ENCODE data around the gene TMEM91.
"Not testable (repeated sequence)": the region's sequence is repeated elsewhere in the genome, so short reads cannot be mapped to it uniquely, and the experiment has no call there.

TMEM91 gene

DNA sequence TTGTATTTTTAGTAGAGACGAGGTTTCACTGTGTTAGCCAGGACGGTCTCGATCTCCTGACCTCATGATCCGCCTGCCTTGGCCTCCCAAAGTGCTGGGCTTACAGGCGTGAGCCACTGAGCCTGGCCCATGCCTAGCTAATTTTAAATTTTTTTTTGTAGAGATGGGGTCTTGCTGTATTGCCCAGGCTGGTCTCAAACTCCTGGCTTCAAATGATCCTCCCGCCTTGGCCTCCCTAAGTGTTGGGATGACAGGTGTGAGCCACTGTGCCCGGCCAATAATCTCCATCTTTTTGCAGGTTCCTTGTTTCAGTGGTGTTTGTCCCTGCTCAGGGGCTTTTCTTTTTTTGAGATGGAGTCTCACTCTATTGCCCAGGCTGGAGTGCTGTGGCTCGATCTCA is 5.2 kb downstream of the TMEM91 start:
- not testable (repeated sequence) for FAIRE-seq

DNA sequence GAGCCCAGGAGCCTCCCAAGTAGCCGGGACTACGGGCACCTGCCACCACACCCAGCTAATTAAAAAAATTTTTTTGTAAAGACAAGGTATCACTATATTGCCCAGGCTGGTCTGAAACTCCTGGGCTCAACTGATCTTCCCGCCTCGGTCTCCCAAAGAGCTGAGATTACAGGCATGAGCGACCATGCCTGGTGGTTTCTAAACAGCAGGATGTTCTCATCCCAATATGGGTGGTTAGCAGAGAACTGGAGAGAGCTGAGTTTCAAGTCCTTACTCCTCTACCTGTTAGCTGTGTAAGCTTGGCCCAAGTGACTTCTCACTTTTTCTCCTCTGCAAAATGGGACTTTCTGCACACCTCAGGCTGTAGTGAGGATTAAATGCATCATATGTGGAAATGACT is 8.0 kb downstream of the TMEM91 start:
- FAIRE-seq = no peak

DNA sequence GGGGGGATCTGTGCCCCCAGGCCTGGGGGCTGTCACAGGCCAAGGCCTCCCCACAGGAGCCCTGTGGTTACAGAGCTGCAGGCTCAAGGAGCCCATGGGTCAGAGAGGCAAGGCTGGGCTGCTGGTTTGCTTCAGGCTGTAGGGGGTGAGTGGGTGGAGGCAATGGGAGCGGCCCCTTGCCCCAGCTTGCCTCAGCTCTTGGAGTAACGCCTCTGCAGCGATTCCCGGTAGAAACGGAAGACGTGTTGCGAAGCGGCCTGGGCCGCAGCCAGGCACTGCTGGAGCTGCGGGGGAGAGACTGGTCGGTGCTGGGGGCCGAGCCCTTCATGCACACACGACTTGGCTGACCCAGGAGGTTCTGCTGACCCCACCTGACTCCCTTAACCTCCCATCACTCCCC is 10.1 kb downstream of the TMEM91 start:
- FAIRE-seq = no peak

DNA sequence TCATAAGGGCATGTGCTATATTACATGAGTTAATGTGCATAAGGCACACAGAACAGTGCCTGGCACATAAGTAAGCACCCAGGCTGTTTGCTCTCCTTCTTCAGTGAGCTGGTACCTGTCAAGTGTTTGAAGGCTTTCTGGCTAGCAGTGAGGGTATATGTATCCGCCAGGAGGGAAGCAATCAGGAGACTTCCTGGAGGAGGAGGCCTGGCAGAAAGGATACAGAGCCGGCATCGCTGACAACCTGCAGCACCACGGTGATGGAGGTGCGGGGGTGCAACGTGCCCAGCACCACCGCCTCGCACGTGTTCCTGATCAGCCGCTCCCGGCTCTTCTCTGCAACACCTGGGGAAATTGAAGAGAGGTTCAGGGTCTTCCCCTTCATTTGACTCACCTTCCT is 15.3 kb downstream of the TMEM91 start:
- no peak for FAIRE-seq

DNA sequence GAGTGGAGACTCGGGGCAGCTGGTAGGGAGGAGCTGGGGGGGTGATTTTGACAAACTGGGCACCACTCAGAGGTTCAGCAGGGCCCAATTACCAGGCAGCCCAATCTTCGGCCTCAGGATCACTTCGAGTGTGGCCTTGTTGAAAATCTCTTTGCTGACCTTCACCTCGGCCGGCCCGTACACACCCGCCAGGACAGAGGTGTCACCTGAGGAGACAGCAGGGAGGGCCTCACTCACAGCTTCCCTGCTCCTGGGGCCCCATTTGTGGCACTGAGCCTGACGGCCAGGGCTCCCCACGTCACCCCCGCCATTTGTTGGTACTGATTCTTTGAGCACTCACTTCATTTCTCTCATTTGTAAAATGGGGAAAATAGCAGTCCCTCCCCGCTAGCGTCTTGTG is 16.4 kb downstream of the TMEM91 start:
- no peak for FAIRE-seq

DNA sequence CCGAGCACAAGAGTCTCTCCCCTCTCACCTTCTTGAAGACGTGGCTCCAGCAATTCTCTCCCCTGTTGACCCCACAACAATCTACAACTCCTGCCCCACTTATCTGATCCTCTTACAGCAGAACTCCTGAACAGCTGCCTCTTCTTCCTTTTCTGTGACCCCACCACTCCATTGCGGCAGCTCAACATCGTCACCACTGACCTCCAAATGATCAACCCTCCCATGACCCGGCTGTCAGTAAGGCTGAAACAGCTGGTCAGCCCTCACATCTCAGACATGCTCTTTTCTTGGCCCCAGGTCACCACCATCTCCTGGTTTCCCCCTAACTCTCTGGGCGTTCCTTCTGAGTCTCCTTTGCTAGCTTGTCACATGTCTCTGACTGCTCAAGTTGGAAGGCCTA is 19.0 kb downstream of the TMEM91 start:
- no peak for FAIRE-seq

DNA sequence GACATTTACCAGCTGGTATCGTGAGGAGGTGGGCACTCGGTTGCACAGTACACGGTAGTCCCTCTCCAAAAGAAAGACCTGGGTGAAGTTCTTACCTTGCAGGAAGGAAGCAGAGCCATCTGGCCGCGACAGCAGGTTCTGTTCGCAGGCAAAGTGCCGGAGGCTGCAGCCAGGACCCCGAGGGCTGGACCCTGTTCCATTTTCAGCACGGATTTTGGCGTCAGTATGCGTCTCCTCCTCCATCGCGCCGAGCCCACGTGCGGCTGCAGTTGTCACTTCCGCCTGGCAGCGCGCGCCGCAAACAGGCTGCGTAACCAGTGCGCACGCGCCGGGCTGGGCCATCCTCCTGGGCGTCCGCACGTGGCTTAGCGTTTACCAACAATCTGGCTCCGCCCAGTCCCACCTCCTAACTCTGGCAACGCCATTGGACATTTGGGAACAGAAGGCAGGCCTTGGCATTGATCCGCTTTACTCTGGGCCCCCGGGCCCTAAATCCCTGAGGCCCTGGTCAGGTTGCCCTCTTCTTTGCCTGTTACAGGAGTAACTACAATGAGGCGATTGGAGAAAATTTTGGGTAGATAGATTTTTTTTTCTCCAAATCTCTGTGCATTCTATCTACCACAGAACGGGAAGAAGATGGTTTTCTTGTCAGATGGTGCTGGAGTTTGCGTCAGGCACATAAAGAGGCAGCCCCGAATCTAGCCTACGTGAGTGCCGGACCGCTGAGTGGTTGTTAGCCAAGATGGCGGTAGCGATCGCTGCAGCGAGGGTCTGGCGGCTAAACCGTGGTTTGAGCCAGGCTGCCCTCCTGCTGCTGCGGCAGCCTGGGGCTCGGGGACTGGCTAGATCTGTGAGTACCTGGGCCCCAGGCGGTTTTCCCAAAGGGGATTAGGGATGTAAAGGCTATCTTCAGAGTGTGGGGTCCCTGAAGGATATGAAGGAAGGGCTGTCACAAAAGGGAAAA is 21.0 kb downstream of the TMEM91 start, which contains the start of the genes BCKDHA and EXOSC5:
TSS of gene BCKDHA (plus strand) at position 733 of the 964 bp plus-strand sequence. CDS start at position 743, 10 bp downstream.
TSS of gene EXOSC5 (minus strand) at position 274 of the 964 bp plus-strand sequence. CDS start at position 243, 31 bp downstream.
- peak; percentile 74 for FAIRE-seq

DNA sequence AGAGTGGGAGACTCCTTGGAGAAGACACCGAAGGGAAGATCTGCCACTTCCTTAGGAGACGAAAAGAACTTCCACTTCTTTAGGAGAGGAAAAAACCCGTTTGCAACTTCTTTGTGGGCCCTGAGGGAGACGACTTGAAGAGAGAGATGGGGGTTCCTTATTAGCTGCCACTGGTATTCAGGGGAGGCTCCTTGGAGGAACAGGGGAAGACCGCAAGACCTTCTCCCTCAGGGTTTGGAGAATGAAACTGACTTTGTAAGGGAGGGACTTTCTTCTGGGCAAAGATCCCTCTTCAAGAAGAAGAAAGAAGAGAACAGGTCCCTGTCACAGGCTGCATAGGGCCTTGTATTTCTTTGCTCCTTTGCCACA is 21.7 kb downstream of the TMEM91 start:
- FAIRE-seq = no peak

DNA sequence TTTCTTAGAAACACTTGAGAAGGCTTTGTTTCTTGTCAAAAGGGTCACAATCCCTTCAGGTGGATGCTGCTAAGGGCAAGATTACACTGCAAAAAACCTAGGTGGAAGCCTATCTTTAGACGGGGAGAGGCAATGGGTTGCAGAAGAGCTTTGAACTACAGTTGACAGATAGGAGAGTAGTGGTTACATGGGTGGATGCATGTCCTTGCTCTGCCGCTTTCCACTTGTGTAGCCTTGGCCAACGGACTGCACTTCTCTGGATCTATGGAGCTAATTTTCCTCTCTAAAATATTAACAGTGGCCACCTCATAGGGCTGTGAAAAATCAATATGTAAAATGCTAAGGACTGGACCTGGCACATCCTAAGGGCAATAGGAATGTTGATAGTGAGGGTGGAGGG is 22.3 kb downstream of the TMEM91 start:
- no peak for FAIRE-seq

DNA sequence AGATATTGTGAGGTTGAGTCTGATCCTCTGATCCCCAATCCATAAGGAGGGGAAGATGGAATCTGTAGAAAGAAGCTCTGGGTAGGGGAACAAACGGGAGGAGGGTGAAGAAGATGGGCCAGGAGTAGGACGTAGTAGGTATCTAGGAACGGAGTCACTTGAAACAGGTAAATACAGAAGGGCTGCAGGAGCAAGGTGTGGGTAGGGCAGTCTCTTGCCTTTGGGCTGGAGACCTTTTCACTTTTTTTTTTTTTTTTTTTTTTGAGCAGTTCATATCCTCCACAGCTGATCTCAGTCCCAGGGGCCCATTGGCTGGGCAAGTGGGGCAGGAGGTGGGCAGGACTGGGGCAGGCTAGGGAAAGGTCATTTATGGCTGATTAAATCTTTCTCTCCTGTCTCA is 22.8 kb downstream of the TMEM91 start:
- FAIRE-seq = no peak

DNA sequence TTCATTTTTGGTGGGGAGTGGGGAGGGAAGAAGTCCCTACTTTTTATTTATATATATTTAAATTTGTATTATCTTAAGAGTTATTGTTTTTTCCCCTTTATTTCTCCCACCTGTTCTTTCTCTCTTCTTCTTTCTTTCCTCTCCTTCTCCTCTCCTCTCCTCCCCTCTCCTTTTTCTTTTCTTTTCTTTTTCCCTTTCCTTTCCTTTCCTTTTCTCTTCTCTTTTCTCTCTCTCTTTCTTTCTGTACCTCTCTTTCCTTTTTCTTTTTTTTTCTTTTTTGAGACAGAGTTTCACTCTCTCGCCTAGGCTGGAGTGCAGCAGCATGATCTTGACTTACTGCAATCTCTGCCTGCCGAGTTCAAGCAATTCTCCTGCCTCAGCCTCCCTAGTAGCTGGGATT is 23.2 kb downstream of the TMEM91 start:
- no peak for FAIRE-seq

DNA sequence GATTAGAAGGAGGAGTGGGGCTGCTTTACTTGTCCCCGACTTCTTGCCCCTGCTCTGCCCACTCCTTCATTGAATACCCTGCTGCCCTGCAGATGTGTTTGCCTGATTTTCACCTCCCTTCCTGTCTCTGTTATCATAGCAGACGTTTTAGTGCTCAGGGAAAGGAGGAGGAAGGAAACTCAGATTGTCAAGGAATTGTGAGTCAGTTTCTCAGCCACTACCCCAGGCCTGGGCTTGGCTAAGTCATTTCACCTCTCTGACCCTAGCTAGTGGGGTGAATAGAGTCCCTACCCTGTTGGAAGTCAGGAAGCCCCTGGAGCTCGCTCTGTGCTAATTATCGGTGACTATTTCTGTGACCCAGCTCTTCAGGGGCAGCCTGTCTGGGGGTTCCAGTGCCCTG is 25.1 kb downstream of the TMEM91 start:
- no peak for FAIRE-seq

DNA sequence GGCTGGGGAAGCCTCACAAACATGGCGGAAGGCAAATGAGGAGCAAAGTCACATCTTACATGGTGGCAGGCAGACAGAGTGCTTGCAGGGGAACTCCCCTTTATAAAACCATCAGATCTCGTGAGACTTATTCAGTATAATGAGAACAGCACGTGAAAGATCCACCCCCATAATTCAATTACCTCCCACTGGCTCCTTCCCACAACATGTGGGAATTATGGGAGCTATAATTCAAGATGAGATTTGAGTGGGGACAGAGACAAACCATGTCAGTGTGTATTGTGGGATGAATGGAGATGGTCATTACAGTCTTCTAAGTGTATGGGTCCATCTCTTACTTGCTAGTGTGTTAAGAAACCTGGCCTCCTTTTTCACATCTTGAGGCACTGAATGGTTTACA is 25.7 kb downstream of the TMEM91 start:
- FAIRE-seq = no peak

DNA sequence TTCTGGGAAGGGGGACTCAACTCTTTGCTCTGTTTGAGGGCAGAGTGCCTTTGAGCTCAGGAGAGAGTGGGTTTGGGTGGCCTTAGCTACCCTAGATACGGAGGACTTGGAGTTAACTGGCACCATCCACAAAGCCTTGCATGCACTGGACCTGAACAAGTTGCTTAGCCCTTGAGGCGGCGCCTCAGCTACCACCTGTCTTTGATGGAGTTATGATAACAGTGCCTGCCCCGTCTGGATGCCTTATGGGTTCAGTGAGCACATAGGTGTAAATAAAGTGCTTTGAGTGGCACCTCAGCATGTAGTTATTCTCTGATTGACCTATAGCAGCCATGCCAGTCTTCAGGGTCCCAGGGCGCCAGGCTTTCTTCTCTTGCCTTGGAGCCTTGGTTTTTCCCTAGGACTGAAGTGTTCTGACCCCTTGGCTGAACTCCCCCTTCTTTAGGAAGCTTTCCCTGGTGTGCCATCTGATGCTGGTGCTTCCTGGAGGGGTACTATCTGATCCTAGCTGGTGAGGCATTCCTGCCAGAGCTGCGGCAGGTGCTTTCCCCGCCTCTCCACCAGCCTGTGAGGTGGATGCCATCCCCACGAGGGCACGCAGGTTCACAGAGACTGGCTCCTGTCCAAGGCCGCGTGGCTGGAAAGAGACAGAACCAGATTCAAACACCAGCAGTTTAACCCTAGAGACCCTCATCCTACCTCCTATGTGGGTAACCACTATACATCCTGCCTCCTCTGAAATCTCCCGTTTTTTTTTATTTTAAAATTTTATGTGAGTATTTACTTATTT is 27.0 kb downstream of the TMEM91 start:
- no peak for FAIRE-seq

DNA sequence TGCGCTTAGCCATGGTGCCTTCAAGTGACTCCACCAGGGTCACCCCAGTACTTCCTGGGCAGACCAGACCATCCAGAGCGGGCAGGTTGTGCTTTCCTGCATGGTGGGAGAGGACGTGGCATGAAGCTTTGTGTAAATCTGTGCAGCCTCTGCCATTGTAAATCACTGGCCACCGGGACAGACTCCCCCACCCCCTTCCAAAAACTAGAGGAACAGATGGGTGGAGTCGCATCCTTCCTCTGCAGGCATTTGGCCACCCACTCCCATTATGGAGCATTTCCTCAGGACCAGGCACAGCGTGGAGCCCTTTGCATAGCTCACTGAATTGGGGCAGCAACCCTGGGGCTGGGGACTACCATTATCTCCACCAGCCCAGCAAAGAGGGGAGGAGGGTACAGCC is 29.4 kb downstream of the TMEM91 start:
- FAIRE-seq = no peak

DNA sequence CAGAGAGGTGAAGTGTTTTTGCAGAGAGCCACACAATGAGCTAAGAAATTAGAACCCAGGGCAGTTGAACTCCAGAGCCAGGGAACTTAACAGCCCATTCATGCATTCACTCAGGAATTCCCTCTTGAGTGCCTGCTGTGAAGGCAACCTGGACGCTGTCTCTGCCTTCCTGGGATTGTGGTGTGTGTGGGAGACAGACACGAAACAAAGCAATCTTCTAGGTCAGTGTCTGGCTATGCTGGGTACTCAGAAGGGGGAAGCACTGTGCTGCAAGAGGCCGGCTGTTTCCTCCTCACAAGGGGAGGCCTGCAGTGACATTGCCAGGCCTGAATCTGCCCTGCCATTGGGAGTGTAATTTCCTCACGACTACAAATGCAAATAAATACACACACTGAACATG is 30.9 kb downstream of the TMEM91 start:
- no peak for FAIRE-seq

DNA sequence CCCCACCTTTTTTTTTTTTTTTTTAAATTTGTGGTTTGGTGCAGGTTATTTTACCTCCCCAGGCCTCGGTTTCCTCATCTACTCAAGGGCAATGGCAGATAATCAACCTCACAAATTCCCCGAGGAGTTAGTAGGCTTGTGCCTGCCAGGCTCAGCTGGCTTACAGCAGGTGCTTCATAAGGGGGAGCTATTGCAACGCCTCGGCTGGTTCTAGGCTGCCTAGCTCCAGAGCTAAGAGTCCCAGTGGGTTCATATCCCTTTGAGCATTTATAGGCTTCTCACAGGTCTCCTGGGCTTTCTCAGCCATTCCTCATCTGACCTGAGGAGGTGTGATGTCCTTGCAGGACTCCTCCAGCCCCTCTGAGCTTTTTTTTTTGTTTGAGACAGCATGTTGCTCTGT is 31.9 kb downstream of the TMEM91 start:
- FAIRE-seq = no peak

DNA sequence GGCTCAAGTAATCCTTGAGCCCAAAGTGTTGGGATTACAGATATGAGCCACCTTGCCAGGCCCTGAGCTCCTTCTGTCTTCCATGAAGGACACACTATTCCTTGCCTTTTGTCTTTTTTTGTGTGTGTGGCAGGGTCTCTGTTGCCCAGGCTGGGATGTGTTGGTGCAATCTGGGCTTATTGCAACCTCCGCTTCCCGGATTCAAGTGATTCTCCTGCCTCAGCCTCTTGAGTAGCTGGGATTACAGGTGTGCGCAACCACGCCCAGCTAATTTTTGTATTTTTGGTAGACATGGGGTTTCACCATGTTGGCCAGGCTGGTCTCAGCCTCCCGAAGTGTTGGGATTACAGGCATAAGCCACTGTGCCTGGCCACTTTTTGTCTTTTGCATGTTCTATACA is 32.5 kb downstream of the TMEM91 start:
- FAIRE-seq = not testable (repeated sequence)

DNA sequence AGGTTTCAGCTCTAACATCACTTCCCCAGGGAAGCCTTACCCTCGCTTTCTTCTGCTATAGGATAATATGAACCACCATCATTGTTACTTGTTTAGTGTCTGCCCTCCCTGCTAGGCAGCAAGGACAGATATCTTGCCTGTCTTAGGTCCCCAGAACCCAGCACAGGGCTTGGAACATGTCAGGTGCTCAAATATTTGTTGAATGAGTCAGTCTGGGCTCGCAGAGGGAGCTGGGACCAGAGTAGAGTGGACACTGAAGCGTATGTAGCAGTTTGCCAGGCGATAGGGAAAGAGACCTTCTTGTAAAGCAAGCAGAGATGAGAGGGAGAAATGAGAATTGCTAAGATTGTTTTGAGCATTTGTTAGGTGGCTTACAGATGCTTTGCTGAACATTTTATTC is 33.0 kb downstream of the TMEM91 start:
- FAIRE-seq = no peak

DNA sequence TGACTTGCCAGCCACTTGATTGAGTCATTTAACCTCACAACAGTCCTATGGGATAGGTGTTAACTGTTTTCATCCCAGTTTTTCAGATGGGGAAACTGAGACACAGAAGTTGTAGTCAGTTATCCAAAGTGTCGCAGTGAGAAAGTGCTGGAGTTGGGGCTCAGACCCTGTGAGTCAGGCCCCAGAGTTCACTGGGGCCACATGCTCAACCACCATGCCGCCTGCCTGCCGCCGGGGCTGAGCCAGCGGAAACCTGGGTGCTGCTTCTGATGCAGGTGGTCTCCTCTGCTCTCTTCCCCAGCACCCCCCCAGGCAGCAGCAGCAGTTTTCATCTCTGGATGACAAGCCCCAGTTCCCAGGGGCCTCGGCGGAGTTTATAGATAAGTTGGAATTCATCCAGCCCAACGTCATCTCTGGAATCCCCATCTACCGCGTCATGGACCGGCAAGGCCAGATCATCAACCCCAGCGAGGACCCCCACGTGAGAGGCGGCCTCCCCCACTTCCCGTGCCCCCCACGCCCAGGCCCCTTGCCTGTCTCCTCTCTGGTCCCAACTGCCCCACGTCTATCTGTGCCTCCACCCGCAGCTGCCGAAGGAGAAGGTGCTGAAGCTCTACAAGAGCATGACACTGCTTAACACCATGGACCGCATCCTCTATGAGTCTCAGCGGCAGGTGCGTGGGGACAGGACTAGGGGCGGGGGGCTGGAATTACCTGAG is 34.2 kb downstream of the TMEM91 start:
- no peak for FAIRE-seq

DNA sequence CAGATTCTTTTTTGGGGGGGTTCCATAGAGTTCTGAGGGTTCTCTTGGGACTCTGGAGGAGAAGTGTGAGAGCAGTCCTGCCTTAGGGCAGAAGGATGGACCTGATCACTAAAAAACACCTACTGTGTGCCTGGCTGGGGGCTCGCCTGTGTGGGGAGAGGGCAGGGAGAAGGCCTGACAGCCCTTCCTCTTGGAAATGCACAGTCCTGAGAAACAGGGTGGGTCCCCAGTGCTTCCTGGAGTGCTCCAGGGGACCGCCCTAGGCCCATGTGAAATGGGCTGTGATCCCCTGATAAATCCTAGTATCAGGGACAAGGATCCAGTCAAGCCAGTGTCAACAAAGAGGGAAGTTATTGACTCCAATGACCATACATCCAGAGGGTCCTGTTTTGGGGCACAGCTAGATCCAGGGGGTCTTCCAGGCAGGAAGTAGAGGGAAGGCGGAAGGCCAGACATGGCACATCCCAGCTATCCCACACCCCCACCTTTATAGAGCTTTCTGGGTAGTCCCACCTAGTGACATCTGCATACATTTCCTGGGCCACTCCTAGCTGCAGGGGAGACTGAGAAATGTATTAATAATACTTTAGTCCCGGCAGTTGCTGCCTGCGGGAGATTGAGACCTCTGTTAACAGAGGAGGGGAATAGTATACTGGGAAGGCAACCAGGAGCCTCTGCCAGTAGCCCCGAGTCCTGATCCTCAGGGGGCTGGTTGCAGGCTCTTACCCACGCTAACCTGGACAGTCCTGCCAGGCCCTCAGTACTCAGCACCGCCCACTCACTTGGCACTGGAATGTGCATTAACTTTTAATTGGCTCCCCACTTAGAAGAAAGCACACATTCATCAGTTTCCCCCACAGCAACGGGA is 35.0 kb downstream of the TMEM91 start:
- no peak for FAIRE-seq

DNA sequence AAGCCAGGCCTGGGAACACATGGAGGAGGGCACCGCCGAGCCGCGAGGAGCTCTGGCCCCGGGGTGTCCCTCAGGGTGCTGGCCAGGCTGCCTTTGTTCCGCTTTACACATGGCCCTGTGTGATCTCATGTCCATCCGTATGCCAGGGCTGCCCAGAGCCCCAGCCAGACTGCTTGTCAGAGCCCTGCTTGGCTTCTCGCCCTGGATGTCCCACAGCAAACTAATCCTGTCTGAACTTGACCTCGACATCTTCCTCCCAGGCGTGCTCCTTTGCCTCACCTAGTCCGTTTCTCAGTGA is 35.6 kb downstream of the TMEM91 start:
- no peak for FAIRE-seq

Measured in colon (tissue), 2 donors.